ENCODE results near the gene ASPA. TPM values are rescaled to one million over a fixed set of nuclear protein-coding genes. Genes with fewer than 3 reads are reported as not detected.

ASPA gene
- polyA plus RNA-seq, 1 donor (not counting 4 experiments of a cell fraction or from before 2014, with no cell fraction given), result not detected

DNA sequence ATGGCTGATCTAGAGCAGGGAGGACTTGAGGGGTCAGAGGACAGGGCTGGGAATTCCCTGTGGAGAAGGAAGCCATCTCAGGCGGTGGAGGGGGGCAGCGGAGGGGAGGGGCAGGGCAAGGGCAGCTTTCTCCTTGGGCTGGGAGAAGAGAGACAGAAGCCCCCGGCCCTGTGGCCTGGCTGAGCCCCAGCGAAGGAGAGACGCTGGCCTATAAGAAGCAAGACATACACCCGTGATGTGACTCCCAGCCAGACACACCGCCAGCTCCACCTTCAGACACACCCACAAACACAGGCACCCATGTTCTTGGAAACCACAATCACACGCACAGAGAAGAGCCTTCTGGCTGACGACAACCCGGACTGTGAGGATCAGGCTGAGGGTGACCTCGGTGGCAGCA, 71.8 kb downstream of the ASPA start:
- H3K4me3 ChIP-seq (ENCODE audit: control insufficient read depth in 2 of 3, extremely low read depth in 1 of 3, insufficient read depth in 2 of 3, low read depth in 1 of 3, low read length in 3 of 3), result no peak overlapping the region
- DNase-seq (ENCODE audit: low read depth, low spot score), result no peak
- no peaks in the 10 kb centered on the region for H3K9me3 ChIP-seq (ENCODE audit: control insufficient read depth, low read depth, low read length)
- H4K20me1 ChIP-seq (ENCODE audit: control insufficient read depth, extremely low read depth, insufficient read depth, low read length), result no peaks in the 10 kb centered on the region
- no peak overlapping the region for H3K9ac ChIP-seq (ENCODE audit: control insufficient read depth, extremely low read depth, insufficient read depth, low read length)
- H3K79me2 ChIP-seq (ENCODE audit: control insufficient read depth, insufficient read depth, low read length), result peaks cover 5% of the 10 kb centered on the region
- no peak overlapping the region for H2AFZ ChIP-seq (ENCODE audit: control insufficient read depth, low read length)
- peaks cover 13 to 25% of the 10 kb centered on the region in 2 experiments for H3K36me3 ChIP-seq (ENCODE audit: control insufficient read depth in 2 of 2, extremely low read depth in 1 of 2, insufficient read depth in 2 of 2, low read length in 2 of 2)
- TF ChIP-seq, protein P1, sequence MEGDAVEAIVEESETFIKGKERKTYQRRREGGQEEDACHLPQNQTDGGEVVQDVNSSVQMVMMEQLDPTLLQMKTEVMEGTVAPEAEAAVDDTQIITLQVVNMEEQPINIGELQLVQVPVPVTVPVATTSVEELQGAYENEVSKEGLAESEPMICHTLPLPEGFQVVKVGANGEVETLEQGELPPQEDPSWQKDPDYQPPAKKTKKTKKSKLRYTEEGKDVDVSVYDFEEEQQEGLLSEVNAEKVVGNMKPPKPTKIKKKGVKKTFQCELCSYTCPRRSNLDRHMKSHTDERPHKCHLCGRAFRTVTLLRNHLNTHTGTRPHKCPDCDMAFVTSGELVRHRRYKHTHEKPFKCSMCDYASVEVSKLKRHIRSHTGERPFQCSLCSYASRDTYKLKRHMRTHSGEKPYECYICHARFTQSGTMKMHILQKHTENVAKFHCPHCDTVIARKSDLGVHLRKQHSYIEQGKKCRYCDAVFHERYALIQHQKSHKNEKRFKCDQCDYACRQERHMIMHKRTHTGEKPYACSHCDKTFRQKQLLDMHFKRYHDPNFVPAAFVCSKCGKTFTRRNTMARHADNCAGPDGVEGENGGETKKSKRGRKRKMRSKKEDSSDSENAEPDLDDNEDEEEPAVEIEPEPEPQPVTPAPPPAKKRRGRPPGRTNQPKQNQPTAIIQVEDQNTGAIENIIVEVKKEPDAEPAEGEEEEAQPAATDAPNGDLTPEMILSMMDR (optimal IDR thresholded peaks at IDR 0.05 in 1 of 3, IDR thresholded peaks at IDR 0.05 in 1 of 3, conservative IDR thresholded peaks at IDR 0.05 in 1 of 3; ENCODE audit: extremely low read depth in 1 of 3, insufficient read depth in 2 of 3, low read length in 3 of 3), result no peak
- TF ChIP-seq EZH2 (IDR thresholded peaks at IDR 0.05; ENCODE audit: low read length), result no peak
- H3K27ac ChIP-seq (ENCODE audit: control insufficient read depth, insufficient read depth, low read length), result no peak overlapping the region
- FAIRE-seq, result no peak
- no peaks in the 10 kb centered on the region for H3K9me1 ChIP-seq (ENCODE audit: control insufficient read depth, extremely low read depth, insufficient read depth, low read length)
- peaks cover 7% of the 10 kb centered on the region for H3K4me1 ChIP-seq (ENCODE audit: control insufficient read depth, extremely low read depth, insufficient read depth, low read length)
- no peak overlapping the region for H3K4me2 ChIP-seq (ENCODE audit: control insufficient read depth, extremely low read depth, insufficient read depth, low read depth, low read length)
- dilution Hi-C loops (cut with MboI; ENCODE audit: extremely low pct_ligation_motif_present, low sequenced_read_pairs), result no loop called here
- no peaks in the 10 kb centered on the region for H3K27me3 ChIP-seq (ENCODE audit: control insufficient read depth, extremely low read depth, insufficient read depth, low read length)

DNA sequence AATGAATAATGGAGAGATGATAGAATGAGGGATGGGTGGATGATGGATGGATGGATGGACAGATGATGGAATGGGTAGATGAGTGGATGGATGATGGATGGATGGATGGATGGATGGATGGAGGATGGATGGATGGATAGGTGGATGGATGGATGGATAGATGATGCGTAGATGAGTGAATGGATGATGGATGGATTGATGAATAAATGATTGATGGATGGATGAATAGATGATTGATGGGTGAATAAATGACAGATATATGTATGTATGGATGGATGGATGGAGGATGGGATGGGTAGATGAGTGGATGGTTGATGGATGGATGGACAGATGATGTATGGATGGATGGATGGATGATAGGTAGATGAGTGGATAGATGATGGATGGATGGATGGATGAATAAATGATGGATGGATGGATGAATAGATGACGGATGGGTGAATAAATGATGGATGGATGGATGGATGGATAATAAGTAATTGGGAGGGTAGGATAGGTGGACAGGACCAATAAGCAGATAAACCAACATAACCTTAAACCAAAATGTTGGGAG, 73.9 kb downstream of the ASPA start:
- H3K9me1 ChIP-seq (ENCODE audit: control insufficient read depth, extremely low read depth, insufficient read depth, low read length), result no peaks in the 10 kb centered on the region
- H2AFZ ChIP-seq (ENCODE audit: control insufficient read depth, low read length), result no peak overlapping the region
- H3K4me2 ChIP-seq (ENCODE audit: control insufficient read depth, extremely low read depth, insufficient read depth, low read depth, low read length), result no peak overlapping the region
- peaks cover 14 to 33% of the 10 kb centered on the region in 2 experiments for H3K36me3 ChIP-seq (ENCODE audit: control insufficient read depth in 2 of 2, extremely low read depth in 1 of 2, insufficient read depth in 2 of 2, low read length in 2 of 2)
- H3K9me3 ChIP-seq (ENCODE audit: control insufficient read depth, low read depth, low read length), result no peaks in the 10 kb centered on the region
- TF ChIP-seq, protein P1 (optimal IDR thresholded peaks at IDR 0.05 in 1 of 3, IDR thresholded peaks at IDR 0.05 in 1 of 3, conservative IDR thresholded peaks at IDR 0.05 in 1 of 3; ENCODE audit: extremely low read depth in 1 of 3, insufficient read depth in 2 of 3, low read length in 3 of 3), result no peak
- TF ChIP-seq EZH2 (IDR thresholded peaks at IDR 0.05; ENCODE audit: low read length), result no peak
- H3K27me3 ChIP-seq (ENCODE audit: control insufficient read depth, extremely low read depth, insufficient read depth, low read length), result no peaks in the 10 kb centered on the region
- no peak overlapping the region for H3K4me3 ChIP-seq (ENCODE audit: control insufficient read depth in 2 of 3, extremely low read depth in 1 of 3, insufficient read depth in 2 of 3, low read depth in 1 of 3, low read length in 3 of 3)
- DNase-seq (ENCODE audit: low read depth, low spot score) (no peak), FAIRE-seq (no peak)
- no peak overlapping the region for H3K27ac ChIP-seq (ENCODE audit: control insufficient read depth, insufficient read depth, low read length)
- no peaks in the 10 kb centered on the region for H4K20me1 ChIP-seq (ENCODE audit: control insufficient read depth, extremely low read depth, insufficient read depth, low read length)
- peaks cover 7% of the 10 kb centered on the region for H3K4me1 ChIP-seq (ENCODE audit: control insufficient read depth, extremely low read depth, insufficient read depth, low read length)
- no peak overlapping the region for H3K9ac ChIP-seq (ENCODE audit: control insufficient read depth, extremely low read depth, insufficient read depth, low read length)
- peaks cover 5% of the 10 kb centered on the region for H3K79me2 ChIP-seq (ENCODE audit: control insufficient read depth, insufficient read depth, low read length)
- dilution Hi-C loops (cut with MboI; ENCODE audit: extremely low pct_ligation_motif_present, low sequenced_read_pairs), result no loop called here
